Activated T-helper 17 cell treated with anti-CD3 and anti-CD28 coated beads, Interleukin-2, amount 50 U/mL, for 72 hours (primary cell): ENCODE results near the gene HTRA1. TPM values are rescaled to one million over a fixed set of nuclear protein-coding genes. Genes with fewer than 3 reads are reported as not detected.
A peak's percentile ranks its signal among the peaks of the same experiment; 100 is the strongest.

ENCODE experiments used
- ATAC-seq: fragments of 150-1000 bp; cut with Tn5 transposase; replicated peaks from 2 replicates; pipeline ENCODE4 v1.10.0; 2021; ENCODE audit warnings: mild to moderate bottlenecking, moderate library complexity
- H3K27ac Mint-ChIP-seq: one replicate; pipeline ENCODE4 v1.8.0; 2022; ENCODE audit warnings: mixed read lengths
- H3K27me3 Mint-ChIP-seq: one replicate; pipeline ENCODE4 v1.8.0; 2022; ENCODE audit warnings: mixed read lengths
- H3K36me3 Mint-ChIP-seq: one replicate; pipeline ENCODE4 v1.8.0; 2022; ENCODE audit warnings: low read depth, mild to moderate bottlenecking, mixed read lengths
- H3K4me1 Mint-ChIP-seq: one replicate; pipeline ENCODE4 v1.8.0; 2022; ENCODE audit warnings: mixed read lengths
- H3K4me3 Mint-ChIP-seq: one replicate; pipeline ENCODE4 v1.8.0; 2022; ENCODE audit warnings: mild to moderate bottlenecking, mixed read lengths
- H3K9me3 Mint-ChIP-seq: one replicate; pipeline ENCODE4 v1.8.0; 2022; ENCODE audit warnings: mixed read lengths
- total RNA-seq, 2 donors: library from RNA; stranded (reverse); gene quantifications; one replicate each; pipeline ENCODE4 v1.2.3, GENCODE V29; 2022

HTRA1 gene
- total RNA-seq, 2 donors from 2014 or later, result not detected

GRCh38 chr10:122445469-122445868 is 15.9 kb upstream of the HTRA1 start:
- Mint-ChIP-seq H3K27me3 (no peaks in the 10 kb centered on the region), H3K9me3 (no peaks in the 10 kb centered on the region), H3K36me3 (no peaks in the 10 kb centered on the region), H3K4me1 (no peaks in the 10 kb centered on the region), H3K27ac (no peak overlapping the region), H3K4me3 (no peak overlapping the region)
- no peak for ATAC-seq

- H3K4me3 Mint-ChIP-seq, result no peak overlapping the region
- H3K36me3 Mint-ChIP-seq, result no peaks in the 10 kb centered on the region
- H3K9me3 Mint-ChIP-seq, result no peaks in the 10 kb centered on the region
- H3K4me1 Mint-ChIP-seq, result no peaks in the 10 kb centered on the region
- peaks cover 4% of the 10 kb centered on the region for H3K27me3 Mint-ChIP-seq
- no peak overlapping the region for H3K27ac Mint-ChIP-seq
- ATAC-seq, result no peak
Measured at GRCh38 chr10:122445904-122446303, 15.4 kb upstream of the HTRA1 start.

GRCh38 chr10:122446668-122447423 is 14.5 kb upstream of the HTRA1 start:
- Mint-ChIP-seq H3K9me3 (no peaks in the 10 kb centered on the region), H3K27me3 (peaks cover 5% of the 10 kb centered on the region), H3K4me1 (no peaks in the 10 kb centered on the region), H3K27ac (no peak overlapping the region), H3K4me3 (no peak overlapping the region), H3K36me3 (no peaks in the 10 kb centered on the region)
- no peak for ATAC-seq

- H3K4me3 Mint-ChIP-seq, result no peak overlapping the region
- no peak overlapping the region for H3K27ac Mint-ChIP-seq
- H3K4me1 Mint-ChIP-seq, result no peaks in the 10 kb centered on the region
- peaks cover 5% of the 10 kb centered on the region for H3K27me3 Mint-ChIP-seq
- ATAC-seq, result no peak
- no peaks in the 10 kb centered on the region for H3K9me3 Mint-ChIP-seq
- no peaks in the 10 kb centered on the region for H3K36me3 Mint-ChIP-seq
Measured at GRCh38 chr10:122448600-122448999, 12.8 kb upstream of the HTRA1 start.

GRCh38 chr10:122449153-122449552 is 12.2 kb upstream of the HTRA1 start:
- ATAC-seq, result no peak
- H3K4me3 Mint-ChIP-seq, result no peak overlapping the region

GRCh38 chr10:122450353-122450990 is 10.9 kb upstream of the HTRA1 start:
- no peak overlapping the region for H3K4me3 Mint-ChIP-seq
- peaks cover 5% of the 10 kb centered on the region for H3K27me3 Mint-ChIP-seq

More at GRCh38 chr10:122449153-122449552, 12.2 kb upstream of the HTRA1 start:
- Mint-ChIP-seq H3K27ac (no peak overlapping the region), H3K4me1 (no peaks in the 10 kb centered on the region), H3K27me3 (peaks cover 5% of the 10 kb centered on the region), H3K36me3 (no peaks in the 10 kb centered on the region), H3K9me3 (no peaks in the 10 kb centered on the region)

GRCh38 chr10:122454071-122454470 is 7.3 kb upstream of the HTRA1 start:
- ATAC-seq, result no peak
- Mint-ChIP-seq H3K4me1 (no peaks in the 10 kb centered on the region), H3K27ac (no peak overlapping the region), H3K4me3 (no peak overlapping the region), H3K36me3 (no peaks in the 10 kb centered on the region), H3K27me3 (peaks cover 20% of the 10 kb centered on the region), H3K9me3 (no peaks in the 10 kb centered on the region)

More at GRCh38 chr10:122450353-122450990, 10.9 kb upstream of the HTRA1 start:
- H3K4me1 Mint-ChIP-seq, result no peaks in the 10 kb centered on the region
- no peak for ATAC-seq
- H3K36me3 Mint-ChIP-seq, result no peaks in the 10 kb centered on the region
- H3K9me3 Mint-ChIP-seq, result no peaks in the 10 kb centered on the region
- no peak overlapping the region for H3K27ac Mint-ChIP-seq

- Mint-ChIP-seq H3K4me1 (no peaks in the 10 kb centered on the region), H3K9me3 (no peaks in the 10 kb centered on the region), H3K4me3 (no peak within 1 kb of the TSS), H3K27ac (no peak within 1 kb of the TSS), H3K36me3 (no peaks in the 10 kb centered on the region), H3K27me3 (peaks cover 25% of the 10 kb centered on the region)
- no peak for ATAC-seq
Measured at GRCh38 chr10:122454603-122455080, 6.7 kb upstream of the HTRA1 start, which contains the start of gene ARMS2. ARMS2 (plus strand) TSS chr10:122454653; CDS start chr10:122454728, 75 bp downstream.

GRCh38 chr10:122455376-122456079 is 5.8 kb upstream of the HTRA1 start:
- no peaks in the 10 kb centered on the region for H3K4me1 Mint-ChIP-seq
- ATAC-seq, result no peak
- no peaks in the 10 kb centered on the region for H3K36me3 Mint-ChIP-seq
- no peak overlapping the region for H3K27ac Mint-ChIP-seq
- H3K4me3 Mint-ChIP-seq, result no peak overlapping the region
- peaks cover 28% of the 10 kb centered on the region for H3K27me3 Mint-ChIP-seq
- no peaks in the 10 kb centered on the region for H3K9me3 Mint-ChIP-seq

- Mint-ChIP-seq H3K27me3 (peaks cover 30% of the 10 kb centered on the region), H3K9me3 (no peaks in the 10 kb centered on the region), H3K36me3 (no peaks in the 10 kb centered on the region), H3K4me3 (no peak overlapping the region), H3K27ac (no peak overlapping the region), H3K4me1 (no peaks in the 10 kb centered on the region)
- no peak for ATAC-seq
Measured at GRCh38 chr10:122457934-122458333, 3.4 kb upstream of the HTRA1 start.

- no peaks in the 10 kb centered on the region for H3K36me3 Mint-ChIP-seq
- no peaks in the 10 kb centered on the region for H3K9me3 Mint-ChIP-seq
- no peak for ATAC-seq
- no peak overlapping the region for H3K27ac Mint-ChIP-seq
- no peak overlapping the region for H3K4me3 Mint-ChIP-seq
- H3K4me1 Mint-ChIP-seq, result no peaks in the 10 kb centered on the region
- H3K27me3 Mint-ChIP-seq, result peaks cover 35% of the 10 kb centered on the region
Measured at GRCh38 chr10:122458693-122459092, 2.7 kb upstream of the HTRA1 start.

- Mint-ChIP-seq H3K4me3 (no peak overlapping the region), H3K9me3 (no peaks in the 10 kb centered on the region), H3K36me3 (no peaks in the 10 kb centered on the region), H3K27me3 (peaks cover 41% of the 10 kb centered on the region), H3K27ac (no peak overlapping the region), H3K4me1 (no peaks in the 10 kb centered on the region)
- ATAC-seq, result no peak
Measured at GRCh38 chr10:122459561-122460273, 1.6 kb upstream of the HTRA1 start.

GRCh38 chr10:122460891-122461293 is 461 bp upstream of the HTRA1 start:
- peak overlapping the region; percentile 31 for H3K4me3 Mint-ChIP-seq
- no peaks in the 10 kb centered on the region for H3K9me3 Mint-ChIP-seq
- H3K27ac Mint-ChIP-seq, result no peak overlapping the region
- H3K36me3 Mint-ChIP-seq, result no peaks in the 10 kb centered on the region
- no peak for ATAC-seq
- H3K27me3 Mint-ChIP-seq, result peaks cover 48% of the 10 kb centered on the region
- no peaks in the 10 kb centered on the region for H3K4me1 Mint-ChIP-seq
